ENCODE results near the gene DNAJB8.

DNAJB8 gene

GRCh38 chr3:128425142-128425845, 41.4 kb downstream of the DNAJB8 start:
- no peak for DNase-seq (ENCODE audit: low spot score)

DNA sequence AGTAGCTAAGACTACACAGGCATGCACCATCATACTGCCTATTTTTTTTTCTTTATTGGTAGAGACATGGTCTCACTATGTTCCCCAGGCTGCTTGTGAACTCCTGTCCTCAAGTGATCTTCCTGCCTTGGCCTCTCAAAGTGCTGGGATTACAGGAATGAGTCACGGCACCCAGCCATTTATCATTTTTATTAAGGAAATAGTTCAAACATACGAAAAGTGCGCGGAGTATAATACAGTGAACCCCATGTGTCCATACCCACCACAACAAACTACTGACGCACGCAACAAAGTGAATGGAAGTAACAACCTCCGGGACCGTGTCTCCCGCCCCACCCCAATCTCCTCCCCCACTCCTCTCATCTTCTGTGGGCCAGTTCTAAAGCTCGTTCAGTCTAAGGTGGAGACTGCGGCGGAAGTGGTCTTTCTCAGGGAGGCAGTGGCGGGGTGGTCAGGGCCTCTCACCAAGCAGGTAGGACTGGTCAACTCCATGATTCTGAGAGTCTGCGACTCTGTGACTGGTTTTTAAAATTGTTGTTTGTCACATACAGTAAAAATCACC, 42.1 kb downstream of the DNAJB8 start:
- no peak for DNase-seq (ENCODE audit: low spot score)

- DNase-seq (ENCODE audit: low spot score): no peak
These were observed 43.1 kb downstream of the DNAJB8 start for GRCh38 chr3:128423525-128424147.

DNA sequence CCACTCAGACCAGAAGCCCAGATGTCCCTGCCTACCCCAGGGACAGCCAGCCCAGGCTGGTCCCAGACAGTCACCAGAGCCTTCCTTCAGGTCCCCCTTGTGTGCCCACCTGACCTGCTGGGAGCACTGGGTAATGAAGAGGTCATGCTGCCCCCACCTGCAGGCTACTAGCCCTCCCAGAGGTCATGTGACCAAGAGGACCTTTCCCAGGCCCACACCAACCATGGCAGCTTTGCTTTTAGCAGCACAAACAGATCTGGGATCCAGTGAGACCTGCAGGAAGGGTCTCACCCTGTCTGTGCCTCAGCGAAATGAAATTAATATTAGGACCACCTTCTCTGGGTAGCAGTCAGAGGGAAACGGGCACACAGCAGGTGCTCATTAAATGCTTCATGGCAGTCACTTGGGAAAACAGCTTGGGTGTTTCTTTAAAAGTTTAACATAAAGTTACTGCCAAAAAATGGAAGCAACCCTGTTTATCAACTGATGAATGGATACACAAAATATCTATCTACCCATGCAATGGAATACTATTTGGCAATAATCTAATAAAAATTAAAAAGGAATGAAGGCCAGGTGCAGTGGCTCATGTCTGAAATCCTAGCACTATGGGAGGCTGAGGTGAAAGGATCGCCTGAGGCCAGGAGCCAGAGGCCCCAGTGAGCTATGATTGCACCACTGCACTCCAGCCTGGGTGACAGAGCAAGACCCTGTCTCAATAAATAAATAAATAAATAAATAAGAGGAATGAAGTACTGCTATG, 43.7 kb downstream of the DNAJB8 start:
- no peak for DNase-seq (ENCODE audit: low spot score)

- no peak for DNase-seq (ENCODE audit: low spot score)
These were observed 44.7 kb downstream of the DNAJB8 start for GRCh38 chr3:128421966-128422365.

DNA sequence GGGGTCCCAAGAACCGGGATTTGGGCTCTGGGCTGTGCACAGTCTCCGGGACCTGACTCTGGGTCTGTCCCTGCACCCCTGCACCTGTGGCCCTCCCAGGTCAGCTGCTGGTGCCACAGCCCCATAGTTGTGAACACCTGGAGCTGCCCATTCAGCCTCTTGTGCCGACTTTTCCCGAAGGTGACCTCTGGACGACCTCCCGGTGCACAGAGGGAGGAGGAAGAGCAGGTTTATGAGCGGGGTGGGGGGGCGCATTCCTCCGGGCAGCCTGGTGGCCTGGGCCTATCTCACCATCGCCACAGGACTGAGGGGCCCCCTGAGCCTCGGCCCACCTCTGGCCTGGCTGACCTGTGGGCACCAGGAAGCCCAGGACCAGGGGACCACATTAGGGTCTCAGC, 45.3 kb downstream of the DNAJB8 start:
- no peak for DNase-seq (ENCODE audit: low spot score)

GRCh38 chr3:128420720-128421438, 45.8 kb downstream of the DNAJB8 start:
- no peak for DNase-seq (ENCODE audit: low spot score)

- DNase-seq (ENCODE audit: low spot score): no peak
These were observed 46.4 kb downstream of the DNAJB8 start for GRCh38 chr3:128420289-128420688.

DNA sequence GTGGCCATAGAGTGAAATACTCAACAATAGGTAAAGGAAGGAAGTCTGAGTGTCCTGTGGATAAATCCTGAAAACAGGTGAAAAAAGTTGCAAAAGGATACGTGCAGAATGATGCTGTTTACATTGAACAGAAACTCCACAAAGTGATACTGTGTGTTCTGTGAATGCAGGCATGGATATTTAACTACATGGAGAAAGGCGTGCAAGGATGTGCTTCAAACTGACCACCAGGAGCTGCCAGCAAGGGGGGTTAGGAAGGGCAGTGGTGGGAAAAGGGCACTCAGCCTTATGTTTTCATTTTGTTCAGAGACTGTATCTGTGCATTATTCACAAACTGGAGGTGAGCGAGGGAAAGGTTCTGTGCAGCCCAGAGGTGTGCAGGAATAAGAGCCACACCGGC, 47.4 kb downstream of the DNAJB8 start:
- no peak for DNase-seq (ENCODE audit: low spot score)

DNA sequence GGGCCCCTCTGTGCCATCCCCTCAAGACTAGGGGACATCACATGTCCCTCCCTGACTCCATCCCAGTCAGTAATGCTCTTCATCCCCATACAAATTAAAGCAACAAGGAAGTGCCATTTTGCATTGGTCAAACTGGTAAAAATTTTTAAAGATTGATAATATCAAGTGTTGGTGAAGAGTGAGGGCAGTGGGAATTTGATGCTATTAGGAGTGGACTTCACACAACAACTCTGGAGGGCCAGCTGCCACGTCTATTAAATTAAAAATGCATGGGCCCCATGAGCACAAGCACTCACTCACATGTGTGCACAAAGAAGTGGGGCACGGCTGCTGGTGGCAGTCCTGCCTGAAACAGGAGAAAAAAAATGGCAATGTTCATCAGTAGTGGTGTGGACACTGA, 47.8 kb downstream of the DNAJB8 start:
- DNase-seq (ENCODE audit: low spot score): no peak

DNA sequence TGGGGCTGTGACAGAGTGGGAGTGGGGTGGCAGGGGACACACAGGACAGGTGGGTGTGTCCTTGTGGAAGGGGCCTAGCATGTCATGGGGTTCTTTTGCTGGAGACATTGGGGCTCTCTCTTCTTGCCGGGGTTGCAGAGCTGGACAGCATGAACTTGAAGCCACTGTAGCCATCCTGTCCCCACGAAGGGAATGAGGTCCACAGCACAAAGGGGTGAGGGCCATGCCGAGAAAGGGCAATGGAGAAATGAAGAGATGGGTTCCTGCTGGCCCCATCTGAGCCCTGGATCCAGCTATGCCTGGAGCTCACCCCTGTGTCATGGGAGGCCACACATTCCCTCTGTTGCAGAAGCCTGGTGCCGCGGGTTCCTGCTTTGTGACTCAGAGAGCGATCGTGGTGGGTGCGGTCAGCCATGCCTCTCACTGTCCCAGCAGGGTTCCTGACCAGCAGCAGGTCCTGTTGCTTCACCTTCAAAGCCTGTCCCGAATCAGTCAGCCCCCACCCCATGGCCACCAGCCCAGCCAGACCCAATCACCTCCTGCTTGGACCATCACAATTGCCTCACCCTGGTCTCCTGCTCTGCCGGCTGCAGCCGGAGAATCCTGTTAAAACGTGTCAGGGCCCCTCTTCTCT, 50.0 kb downstream of the DNAJB8 start:
- no peak for DNase-seq (ENCODE audit: low spot score)

DNA sequence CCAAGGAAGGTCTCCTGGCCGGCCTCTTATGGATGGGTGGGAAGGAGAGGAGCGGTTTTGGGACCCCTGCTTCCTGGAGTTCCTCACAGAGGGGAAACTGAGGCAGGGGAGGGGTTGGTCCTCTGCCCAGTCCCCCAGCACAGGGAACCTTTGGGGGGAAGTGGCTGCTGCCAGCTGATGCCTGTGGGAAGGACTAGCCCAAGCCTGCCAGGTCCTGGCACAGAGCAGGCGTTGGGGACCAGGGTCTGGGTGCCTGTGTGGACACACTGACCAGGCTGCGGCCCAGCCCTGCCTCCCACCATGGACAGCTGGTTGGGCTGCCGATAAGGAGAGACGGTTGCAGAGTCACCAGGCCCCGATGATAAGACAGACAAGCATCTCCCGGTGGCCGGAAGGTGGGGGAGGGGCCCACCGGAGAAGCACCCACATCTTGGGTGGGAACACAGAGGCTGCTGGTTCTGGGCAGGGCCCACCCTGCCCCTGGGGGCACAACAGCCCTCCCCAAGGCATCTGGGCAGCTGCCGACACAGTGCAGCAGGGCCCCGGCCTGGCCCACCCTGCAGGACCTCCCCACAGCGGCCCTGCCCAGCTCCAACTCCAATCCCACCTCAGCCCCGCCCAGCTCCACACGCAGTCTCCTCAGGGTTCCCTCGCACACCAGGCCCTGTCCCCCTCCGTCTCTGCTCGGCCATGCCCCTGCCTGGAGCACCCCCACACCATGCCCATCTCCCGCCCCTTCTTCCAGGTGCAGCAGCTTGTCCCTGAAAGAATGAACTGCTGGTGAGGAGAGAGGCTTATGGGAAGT, 50.7 kb downstream of the DNAJB8 start:
- no peak for DNase-seq (ENCODE audit: low spot score)

DNA sequence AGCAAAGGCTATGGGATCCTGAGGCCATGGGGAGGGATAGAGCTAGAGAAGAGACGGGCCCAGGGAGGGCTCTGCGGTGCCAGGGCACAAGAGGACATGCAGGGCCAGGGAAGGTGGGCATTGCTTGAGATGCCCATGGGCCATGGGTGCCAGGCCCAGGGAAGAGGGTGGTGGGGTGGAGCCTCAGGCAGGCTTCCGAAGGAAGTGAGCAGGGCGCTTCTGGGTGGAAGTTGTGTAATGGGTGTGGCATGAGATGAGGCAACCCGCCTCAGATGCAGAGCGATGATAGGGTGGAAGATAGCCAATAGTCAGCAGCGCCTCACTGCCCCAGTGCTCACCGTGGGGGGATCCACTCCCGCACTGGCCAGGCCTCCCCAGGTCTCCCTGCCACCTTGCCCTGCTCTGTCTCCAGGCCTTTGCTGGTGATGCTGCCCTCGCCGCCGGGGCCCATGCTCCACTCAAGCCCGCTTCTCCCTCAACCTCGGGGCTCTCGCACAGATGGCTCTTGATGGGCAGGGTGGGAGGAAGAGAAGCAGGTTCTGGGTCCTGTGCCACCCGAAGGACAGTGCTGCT, 51.4 kb downstream of the DNAJB8 start:
- no peak for DNase-seq (ENCODE audit: low spot score)

GRCh38 chr3:128413413-128414205, 53.1 kb downstream of the DNAJB8 start:
- DNase-seq (ENCODE audit: low spot score): no peak

- no peak for DNase-seq (ENCODE audit: low spot score)
These were observed 53.7 kb downstream of the DNAJB8 start for GRCh38 chr3:128413003-128413370.

Measured in CD4-positive, alpha-beta T cell treated with Interleukin-6 at 100 ng/mL for 8 hours (primary cell).